Left lung (tissue), 10 donors: ENCODE results near the gene NAV2. TPM values are rescaled to one million over a fixed set of nuclear protein-coding genes. Genes with fewer than 3 reads are reported as not detected.

Experiments
- ATAC-seq: fragments of 200-7000 bp; cut with Tn5 transposase; one replicate; pipeline ENCODE4 v1.9.1; 2020; ENCODE audit warnings: moderate library complexity
- DNase-seq, 4 donors: peaks; one replicate each; pipeline ENCODE4 v3.0.0-alpha.2; 2013 to 2020
- H3K27ac ChIP-seq, 2 donors: fragments of 200-600 bp; sonication (generic) in 1 of 2; one replicate each; pipeline versions ENCODE4 v1.5.0 to v1.8.0; 2020 to 2021
- H3K27me3 ChIP-seq, 2 donors: fragments of 200-600 bp; sonication (generic) in 1 of 2; one replicate each; pipeline versions ENCODE4 v1.5.0 to v1.8.0; 2020 to 2021
- H3K36me3 ChIP-seq, 2 donors: fragments of 200-600 bp; sonication (generic) in 1 of 2; one replicate each; pipeline versions ENCODE4 v1.5.0 to v1.8.0; 2020 to 2021
- H3K4me1 ChIP-seq, 2 donors: fragments of 200-600 bp; one replicate each; pipeline ENCODE4 v1.8.0; 2021
- H3K4me3 ChIP-seq, 2 donors: fragments of 200-600 bp; sonication (generic) in 1 of 2; one replicate each; pipeline versions ENCODE4 v1.5.0 to v1.8.0; 2020 to 2021; ENCODE audit warnings: mild to moderate bottlenecking in 1 of 2
- H3K9me3 ChIP-seq, 2 donors: fragments of 200-600 bp; sonication (generic) in 1 of 2; one replicate each; pipeline versions ENCODE4 v1.5.0 to v1.8.0; 2020 to 2021
- intact Hi-C, 2 donors: fragments of 100-400 bp; cut with DNase I; formaldehyde crosslinking; loops; one replicate each; pipeline versions ENCODE4 v1.11.2 to v1.14.2; 2022
- polyA plus RNA-seq, 6 donors: library from polyadenylated mRNA; unstranded; fragments of 120-200 nt; gene quantifications; one replicate each; pipeline ENCODE4 v1.2.1, GENCODE V29; 2013; ENCODE audit not compliant: insufficient read length in 6 of 6
- total RNA-seq, 2 donors: library from RNA; stranded (reverse); fragmentation: NEBNext Ultra II Directional; extraction: Animal tissue kit (Norgen Biotek cat#: 25700); gene quantifications; one replicate each; pipeline ENCODE4 v1.2.1, GENCODE V29; 2021
- TF ChIP-seq, protein P1 (sequence below), 2 donors: fragments of 200-600 bp; sonication (generic) in 1 of 2; IDR thresholded peaks; one replicate each; pipeline versions ENCODE4 v1.5.0 to v1.8.0; 2021; ENCODE audit warnings: antibody characterized with exemption in 2 of 2
- donor health status: DM: no; HTN: yes; CAD: no.
- donor health status: DM: no; HTN: no; CAD: no.

NAV2 gene
- total and polyA plus RNA-seq, 8 donors, result 18.0 to 59.9 (median 23.1) TPM

DNA sequence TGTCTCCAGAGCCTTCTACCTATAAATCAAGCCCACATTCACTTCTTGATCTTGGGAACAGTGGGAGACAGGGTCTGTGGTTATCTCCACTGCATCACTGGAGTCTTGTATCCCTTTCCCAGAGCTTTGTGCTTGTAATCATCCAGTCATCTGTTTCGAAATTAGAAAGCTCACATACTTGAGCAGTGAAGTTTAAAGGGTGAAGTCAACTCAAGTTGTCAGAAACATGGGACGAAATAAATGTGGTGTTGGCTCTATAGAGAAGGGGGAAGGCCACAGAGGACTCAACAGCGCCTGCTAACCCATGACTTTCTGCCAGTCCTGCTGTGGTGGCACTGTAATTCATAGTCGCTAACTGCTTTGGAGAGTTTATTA lies 250.2 kb downstream of the NAV2 start:
- Histone ChIP-seq H3K27me3 (no peaks in the 10 kb centered on the region), H3K4me1 (no peaks in the 10 kb centered on the region), H3K36me3 (peaks cover 0 to 4% of the 10 kb centered on the region in 2 donors), H3K4me3 (no peak overlapping the region), H3K27ac (no peak overlapping the region), H3K9me3 (no peaks in the 10 kb centered on the region)
- intact Hi-C loops, result no loop called here
- DNase-seq, result no peak
- TF ChIP-seq, protein P1, sequence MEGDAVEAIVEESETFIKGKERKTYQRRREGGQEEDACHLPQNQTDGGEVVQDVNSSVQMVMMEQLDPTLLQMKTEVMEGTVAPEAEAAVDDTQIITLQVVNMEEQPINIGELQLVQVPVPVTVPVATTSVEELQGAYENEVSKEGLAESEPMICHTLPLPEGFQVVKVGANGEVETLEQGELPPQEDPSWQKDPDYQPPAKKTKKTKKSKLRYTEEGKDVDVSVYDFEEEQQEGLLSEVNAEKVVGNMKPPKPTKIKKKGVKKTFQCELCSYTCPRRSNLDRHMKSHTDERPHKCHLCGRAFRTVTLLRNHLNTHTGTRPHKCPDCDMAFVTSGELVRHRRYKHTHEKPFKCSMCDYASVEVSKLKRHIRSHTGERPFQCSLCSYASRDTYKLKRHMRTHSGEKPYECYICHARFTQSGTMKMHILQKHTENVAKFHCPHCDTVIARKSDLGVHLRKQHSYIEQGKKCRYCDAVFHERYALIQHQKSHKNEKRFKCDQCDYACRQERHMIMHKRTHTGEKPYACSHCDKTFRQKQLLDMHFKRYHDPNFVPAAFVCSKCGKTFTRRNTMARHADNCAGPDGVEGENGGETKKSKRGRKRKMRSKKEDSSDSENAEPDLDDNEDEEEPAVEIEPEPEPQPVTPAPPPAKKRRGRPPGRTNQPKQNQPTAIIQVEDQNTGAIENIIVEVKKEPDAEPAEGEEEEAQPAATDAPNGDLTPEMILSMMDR (IDR thresholded peaks at IDR 0.05), result no peak
- peak; percentile 43 for ATAC-seq

DNA sequence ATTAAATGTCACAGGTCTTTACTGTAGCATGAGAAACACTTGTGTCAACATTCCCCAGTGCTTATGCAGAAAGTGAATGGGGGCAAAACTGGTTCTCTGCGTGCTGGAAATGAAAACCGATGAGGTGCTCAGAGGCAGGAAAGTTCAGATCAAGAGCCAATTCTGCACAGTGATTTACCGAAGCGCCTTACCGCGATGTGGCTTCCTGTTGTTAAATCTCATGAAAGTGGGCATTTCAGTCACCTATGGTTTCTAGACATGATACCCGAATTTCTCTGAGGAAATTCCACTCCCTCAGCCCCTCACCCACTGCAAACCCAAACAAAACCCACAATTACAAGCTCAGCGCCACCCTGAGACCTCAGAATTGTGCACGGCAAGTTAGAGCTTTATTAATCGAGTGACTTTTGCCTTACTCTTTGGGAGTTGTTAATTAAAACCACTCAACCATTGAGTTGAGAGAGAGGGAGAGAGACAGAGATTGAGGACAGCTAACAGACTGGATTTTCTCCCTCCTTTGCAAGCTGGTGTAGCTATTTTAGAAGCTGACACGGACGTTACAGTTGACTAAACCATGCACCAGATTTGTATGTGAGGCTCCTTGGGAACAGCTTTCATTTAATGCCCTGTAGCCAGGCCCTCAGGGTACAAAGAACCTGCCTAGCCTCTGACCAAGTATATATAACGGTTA lies 251.2 kb downstream of the NAV2 start:
- no peak overlapping the region for H3K27ac ChIP-seq
- ATAC-seq, result no peak
- intact Hi-C loops, result no loop called here

DNA sequence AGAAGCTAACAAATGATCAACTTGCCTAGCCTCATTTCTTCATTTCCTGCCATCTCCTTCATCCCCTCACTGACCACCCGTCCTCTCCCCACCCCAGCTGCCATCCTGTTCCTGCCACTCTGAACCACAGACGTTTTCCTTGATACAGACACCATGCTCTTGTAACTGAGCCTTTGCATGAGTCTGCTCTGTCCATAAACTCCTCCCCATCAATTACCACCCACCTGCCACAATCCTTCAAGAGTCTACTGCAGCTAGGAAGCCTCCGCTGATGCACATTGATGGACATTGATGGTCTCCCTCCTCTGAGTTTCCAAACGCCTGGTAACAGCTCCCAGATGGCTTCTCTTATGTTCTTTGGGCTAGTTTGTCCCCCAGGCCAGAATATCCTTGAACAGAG lies 253.8 kb downstream of the NAV2 start:
- H3K4me1 ChIP-seq, result no peaks in the 10 kb centered on the region
- H3K9me3 ChIP-seq, result no peaks in the 10 kb centered on the region
- peaks cover 0 to 4% of the 10 kb centered on the region in 2 donors for H3K36me3 ChIP-seq
- intact Hi-C loops, result no loop called here
- TF ChIP-seq, protein P1 (IDR thresholded peaks at IDR 0.05), result no peak
- H3K27ac ChIP-seq, result no peak overlapping the region
- no peaks in the 10 kb centered on the region for H3K27me3 ChIP-seq
- no peak overlapping the region for H3K4me3 ChIP-seq
- ATAC-seq (no peak), DNase-seq (no peak)

More for the DNA sequence above, 251.2 kb downstream of the NAV2 start:
- no peak overlapping the region for H3K4me3 ChIP-seq
- no peaks in the 10 kb centered on the region for H3K4me1 ChIP-seq
- H3K36me3 ChIP-seq, result peaks cover 0 to 4% of the 10 kb centered on the region in 2 donors
- DNase-seq, result peak in 1 of 4 donors; percentile 32
- H3K27me3 ChIP-seq, result no peaks in the 10 kb centered on the region
- TF ChIP-seq, protein P1 (IDR thresholded peaks at IDR 0.05), result no peak
- H3K9me3 ChIP-seq, result no peaks in the 10 kb centered on the region

DNA sequence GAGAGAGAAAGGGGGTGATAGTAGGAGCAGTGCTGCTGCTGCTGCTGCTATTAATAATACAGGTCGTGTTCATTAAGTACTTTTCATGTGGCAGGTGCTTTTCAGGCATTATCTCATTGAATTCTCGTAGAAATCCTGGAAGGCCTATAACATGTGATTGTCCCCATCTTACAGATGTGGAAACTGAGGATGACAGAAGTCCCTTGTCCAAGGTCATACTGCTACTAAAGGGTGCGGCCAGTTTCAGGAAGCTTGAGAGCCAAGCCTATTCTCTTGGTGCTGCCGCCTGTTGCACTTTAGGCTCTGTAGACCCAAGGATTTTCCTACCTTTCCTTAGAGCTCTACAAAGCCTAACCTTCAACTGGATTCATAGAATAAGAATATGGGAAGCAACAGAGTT lies 254.3 kb downstream of the NAV2 start:
- peaks cover 0 to 4% of the 10 kb centered on the region in 2 donors for H3K36me3 ChIP-seq
- no peaks in the 10 kb centered on the region for H3K27me3 ChIP-seq
- ATAC-seq (no peak), DNase-seq (no peak)
- no peaks in the 10 kb centered on the region for H3K4me1 ChIP-seq
- intact Hi-C loops, result no loop called here
- H3K9me3 ChIP-seq, result no peaks in the 10 kb centered on the region
- TF ChIP-seq, protein P1 (IDR thresholded peaks at IDR 0.05), result no peak
- no peak overlapping the region for H3K27ac ChIP-seq
- no peak overlapping the region for H3K4me3 ChIP-seq

DNA sequence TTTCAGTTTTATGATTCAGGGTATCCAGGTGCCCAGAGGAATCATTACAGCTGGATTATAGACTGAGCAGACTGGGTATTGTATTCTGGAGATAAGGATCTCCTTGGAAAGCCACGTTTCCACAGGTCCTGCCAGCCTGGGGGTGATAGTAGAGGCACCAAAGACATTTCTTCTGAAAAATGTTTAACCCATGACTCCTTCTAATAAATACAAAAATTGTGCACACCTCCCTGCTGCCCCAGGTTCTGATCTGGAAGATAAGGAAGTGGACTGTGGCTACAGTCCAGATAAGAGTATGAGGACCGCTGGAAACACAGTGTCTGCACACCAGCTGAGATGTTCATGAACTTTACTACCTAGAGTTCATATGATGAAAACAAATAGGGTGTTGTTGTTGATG lies 255.2 kb downstream of the NAV2 start:
- H3K36me3 ChIP-seq, result peaks cover 0 to 4% of the 10 kb centered on the region in 2 donors
- no peaks in the 10 kb centered on the region for H3K4me1 ChIP-seq
- ATAC-seq (no peak), DNase-seq (no peak)
- intact Hi-C loops, result no loop called here
- H3K27ac ChIP-seq, result no peak overlapping the region
- no peak overlapping the region for H3K4me3 ChIP-seq
- no peaks in the 10 kb centered on the region for H3K9me3 ChIP-seq
- TF ChIP-seq, protein P1 (IDR thresholded peaks at IDR 0.05), result no peak
- no peaks in the 10 kb centered on the region for H3K27me3 ChIP-seq
